Activated gamma-delta T cell treated with Interleukin-2 at 50 U/mL for 16 hours (primary cell): Measurements from ENCODE around the gene F5.

Source experiments
- DNase-seq: peaks from one replicate; pipeline ENCODE4 v3.0.0-alpha.2; 2020

Gene F5

GRCh38 chr1:169586395-169587255 lies at the start of gene F5:
F5 (minus strand) TSS chr1:169586481; CDS start chr1:169586386, 95 bp downstream.
- peak; percentile 54 for DNase-seq

GRCh38 chr1:169634877-169635276 lies 48.6 kb upstream of the F5 start:
- DNase-seq, result no peak

GRCh38 chr1:169634145-169634544 lies 47.9 kb upstream of the F5 start:
- DNase-seq, result no peak

- DNase-seq, result no peak
Observed at GRCh38 chr1:169631249-169631648, 45.0 kb upstream of the F5 start.

- DNase-seq, result no peak
Observed at GRCh38 chr1:169630006-169630405, 43.7 kb upstream of the F5 start, which contains the start of gene SELP. SELP (minus strand) TSS chr1:169630124; CDS start chr1:169630074, 50 bp downstream.

- no peak for DNase-seq
Observed at GRCh38 chr1:169624912-169625311, 38.6 kb upstream of the F5 start.

GRCh38 chr1:169624122-169624521 lies 37.8 kb upstream of the F5 start:
- DNase-seq, result no peak

- DNase-seq, result no peak
Observed at GRCh38 chr1:169623132-169623926, 37.0 kb upstream of the F5 start.

GRCh38 chr1:169620565-169620964 lies 34.3 kb upstream of the F5 start:
- DNase-seq, result no peak

GRCh38 chr1:169618367-169618766 lies 32.1 kb upstream of the F5 start:
- DNase-seq, result no peak

GRCh38 chr1:169615803-169616202 lies 29.5 kb upstream of the F5 start:
- DNase-seq, result no peak

GRCh38 chr1:169610858-169611257 lies 24.6 kb upstream of the F5 start:
- no peak for DNase-seq

GRCh38 chr1:169610108-169610507 lies 23.8 kb upstream of the F5 start:
- DNase-seq, result no peak

- no peak for DNase-seq
Observed at GRCh38 chr1:169608226-169608625, 21.9 kb upstream of the F5 start.

GRCh38 chr1:169604781-169605560 lies 18.7 kb upstream of the F5 start:
- DNase-seq, result peak; percentile 47

GRCh38 chr1:169601096-169601881 lies 15.0 kb upstream of the F5 start:
- no peak for DNase-seq

- no peak for DNase-seq
Observed at GRCh38 chr1:169595764-169596711, 9.8 kb upstream of the F5 start.

GRCh38 chr1:169594391-169594790 lies 8.1 kb upstream of the F5 start:
- no peak for DNase-seq

GRCh38 chr1:169590932-169591331 lies 4.7 kb upstream of the F5 start:
- DNase-seq, result no peak

GRCh38 chr1:169588785-169589485 lies 2.7 kb upstream of the F5 start:
- DNase-seq, result no peak
